Endothelial cell (in vitro differentiated cells): ENCODE results near the gene CPO. TPM values are rescaled to one million over a fixed set of nuclear protein-coding genes. Genes with fewer than 3 reads are reported as not detected.

ENCODE experiments used
- DNase-seq: peaks from one replicate; pipeline ENCODE4 v3.0.0; 2021; ENCODE audit warnings: low spot score
- H3K27ac Mint-ChIP-seq: one replicate; pipeline ENCODE4 v1.8.0; 2021; ENCODE audit warnings: mixed read lengths, inconsistent platforms; ENCODE audit not compliant: unreplicated experiment
- H3K27me3 Mint-ChIP-seq: one replicate; pipeline ENCODE4 v1.8.0; 2021; ENCODE audit warnings: mild to moderate bottlenecking, moderate library complexity, mixed read lengths, inconsistent platforms; ENCODE audit not compliant: unreplicated experiment
- H3K36me3 Mint-ChIP-seq: one replicate; pipeline ENCODE4 v1.8.0; 2021; ENCODE audit warnings: mild to moderate bottlenecking, low read depth, mixed read lengths, inconsistent platforms; ENCODE audit not compliant: unreplicated experiment
- H3K4me1 Mint-ChIP-seq: one replicate; pipeline ENCODE4 v1.8.0; 2021; ENCODE audit warnings: mild to moderate bottlenecking, mixed read lengths, inconsistent platforms; ENCODE audit not compliant: unreplicated experiment
- H3K4me3 Mint-ChIP-seq: one replicate; pipeline ENCODE4 v1.8.0; 2021; ENCODE audit warnings: mild to moderate bottlenecking, mixed read lengths, inconsistent platforms; ENCODE audit not compliant: unreplicated experiment
- H3K9me3 Mint-ChIP-seq: one replicate; pipeline ENCODE4 v1.8.0; 2021; ENCODE audit warnings: mixed read lengths, inconsistent platforms; ENCODE audit not compliant: unreplicated experiment
- total RNA-seq: library from RNA; stranded (reverse); fragmentation: NEBNext Ultra II Directional; extraction: Animal tissue kit (Norgen Biotek cat#: 25700); gene quantifications from one replicate; pipeline ENCODE4 v1.2.1, GENCODE V29; 2021; ENCODE audit not compliant: unreplicated experiment
- TF ChIP-seq, protein P1 (sequence below): fragments of 200-600 bp; sonication (generic); IDR thresholded peaks from one replicate; pipeline ENCODE4 v1.5.0; 2021; ENCODE audit warnings: antibody characterized with exemption; ENCODE audit not compliant: unreplicated experiment

The CPO gene
- total RNA-seq, 1 donor from 2014 or later = not detected

DNA sequence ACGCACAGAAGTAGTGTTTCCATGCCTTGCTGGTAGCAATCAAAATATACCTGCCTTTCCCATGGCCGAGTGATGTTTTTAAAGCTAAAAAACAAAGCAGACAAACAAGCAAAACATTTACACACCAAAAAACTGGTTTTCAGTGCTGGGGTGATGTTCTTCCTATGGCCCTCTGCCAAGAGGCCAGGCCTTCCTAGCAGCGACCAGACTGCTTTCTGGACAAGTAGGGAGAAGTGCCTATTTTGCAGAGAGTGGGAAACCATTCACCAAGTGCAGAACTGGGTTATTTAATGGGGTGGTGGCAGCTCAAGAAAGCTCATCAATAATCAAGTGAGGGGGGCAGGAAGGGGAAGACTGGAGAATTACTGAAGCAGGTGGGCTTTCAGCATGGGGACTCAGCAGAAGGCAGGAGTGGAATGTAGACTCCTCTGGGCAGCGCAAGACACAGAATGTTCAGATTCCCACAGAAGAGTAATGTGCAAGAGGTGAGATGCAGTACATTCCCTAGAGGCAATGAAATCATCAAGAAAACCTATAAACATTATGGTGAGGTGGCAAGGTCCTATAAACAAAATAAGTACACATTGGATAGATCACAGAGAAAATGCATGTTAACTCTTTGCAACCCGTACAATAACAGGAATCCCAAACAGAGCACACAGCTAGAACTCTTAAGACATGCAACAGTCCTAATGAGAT lies 44.0 kb downstream of the CPO start:
- Mint-ChIP-seq H3K9me3 (no peaks in the 10 kb centered on the region), H3K27ac (no peak overlapping the region), H3K36me3 (no peaks in the 10 kb centered on the region), H3K27me3 (peaks cover 2% of the 10 kb centered on the region), H3K4me3 (no peak overlapping the region), H3K4me1 (peaks cover 28% of the 10 kb centered on the region)
- TF ChIP-seq, protein P1, sequence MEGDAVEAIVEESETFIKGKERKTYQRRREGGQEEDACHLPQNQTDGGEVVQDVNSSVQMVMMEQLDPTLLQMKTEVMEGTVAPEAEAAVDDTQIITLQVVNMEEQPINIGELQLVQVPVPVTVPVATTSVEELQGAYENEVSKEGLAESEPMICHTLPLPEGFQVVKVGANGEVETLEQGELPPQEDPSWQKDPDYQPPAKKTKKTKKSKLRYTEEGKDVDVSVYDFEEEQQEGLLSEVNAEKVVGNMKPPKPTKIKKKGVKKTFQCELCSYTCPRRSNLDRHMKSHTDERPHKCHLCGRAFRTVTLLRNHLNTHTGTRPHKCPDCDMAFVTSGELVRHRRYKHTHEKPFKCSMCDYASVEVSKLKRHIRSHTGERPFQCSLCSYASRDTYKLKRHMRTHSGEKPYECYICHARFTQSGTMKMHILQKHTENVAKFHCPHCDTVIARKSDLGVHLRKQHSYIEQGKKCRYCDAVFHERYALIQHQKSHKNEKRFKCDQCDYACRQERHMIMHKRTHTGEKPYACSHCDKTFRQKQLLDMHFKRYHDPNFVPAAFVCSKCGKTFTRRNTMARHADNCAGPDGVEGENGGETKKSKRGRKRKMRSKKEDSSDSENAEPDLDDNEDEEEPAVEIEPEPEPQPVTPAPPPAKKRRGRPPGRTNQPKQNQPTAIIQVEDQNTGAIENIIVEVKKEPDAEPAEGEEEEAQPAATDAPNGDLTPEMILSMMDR = no peak
- no peak for DNase-seq

- H3K27me3 Mint-ChIP-seq = peaks cover 2% of the 10 kb centered on the region
- H3K27ac Mint-ChIP-seq = no peak overlapping the region
- H3K9me3 Mint-ChIP-seq = no peaks in the 10 kb centered on the region
- TF ChIP-seq, protein P1 = no peak
- peaks cover 32% of the 10 kb centered on the region for H3K4me1 Mint-ChIP-seq
- no peak for DNase-seq
- H3K36me3 Mint-ChIP-seq = no peaks in the 10 kb centered on the region
- H3K4me3 Mint-ChIP-seq = no peak overlapping the region
Observed at GRCh38 chr2:206984206-206984605, 44.9 kb downstream of the CPO start.

DNA sequence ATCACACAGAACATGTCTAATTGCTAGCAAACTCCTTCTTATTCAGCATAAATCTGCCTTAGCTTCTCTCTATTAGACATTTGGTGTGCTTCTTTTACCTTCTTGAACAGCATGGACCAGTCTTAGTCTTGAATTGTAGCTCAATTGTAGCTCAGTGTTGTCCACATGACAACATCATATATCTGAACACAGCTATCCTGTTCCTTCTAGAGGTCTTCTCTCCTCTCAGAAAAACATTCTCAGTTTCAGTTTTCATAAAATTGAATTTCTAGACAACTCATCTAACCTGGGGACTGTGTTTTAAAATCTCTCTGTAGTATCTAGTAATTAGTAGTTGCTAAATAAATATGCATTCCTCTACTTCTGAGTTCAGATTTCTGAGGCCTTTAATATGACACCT lies 47.6 kb downstream of the CPO start:
- Mint-ChIP-seq H3K27ac (no peak overlapping the region), H3K9me3 (no peaks in the 10 kb centered on the region), H3K27me3 (peaks cover 2% of the 10 kb centered on the region), H3K4me1 (peaks cover 26% of the 10 kb centered on the region), H3K4me3 (no peak overlapping the region), H3K36me3 (no peaks in the 10 kb centered on the region)
- DNase-seq = no peak
- TF ChIP-seq, protein P1 = no peak

DNA sequence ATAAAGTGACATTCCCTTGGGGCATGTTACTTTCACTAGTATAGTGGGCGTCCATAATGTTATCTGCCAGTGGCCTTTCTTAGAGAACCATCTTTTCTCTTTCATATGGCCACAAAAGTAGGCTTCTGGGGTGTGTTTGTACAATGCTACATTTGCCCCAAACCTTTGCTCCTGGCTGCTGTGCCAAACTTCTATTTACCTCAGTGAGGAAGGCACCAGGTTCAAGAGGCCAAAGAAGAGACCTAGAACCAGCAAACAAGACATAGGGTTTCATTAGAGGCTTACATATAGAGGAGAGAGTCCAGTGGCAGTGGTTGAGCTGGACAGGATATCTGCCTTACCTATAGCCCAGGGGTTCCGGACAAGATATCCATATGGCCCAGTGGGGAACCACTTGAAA lies 48.5 kb downstream of the CPO start:
- no peak overlapping the region for H3K4me3 Mint-ChIP-seq
- no peak overlapping the region for H3K27ac Mint-ChIP-seq
- DNase-seq = no peak
- H3K9me3 Mint-ChIP-seq = no peaks in the 10 kb centered on the region
- peaks cover 17% of the 10 kb centered on the region for H3K4me1 Mint-ChIP-seq
- H3K27me3 Mint-ChIP-seq = peaks cover 2% of the 10 kb centered on the region
- TF ChIP-seq, protein P1 = no peak
- no peaks in the 10 kb centered on the region for H3K36me3 Mint-ChIP-seq

- H3K27me3 Mint-ChIP-seq = no peaks in the 10 kb centered on the region
- no peak overlapping the region for H3K4me3 Mint-ChIP-seq
- TF ChIP-seq, protein P1 = no peak
- no peak overlapping the region for H3K27ac Mint-ChIP-seq
- H3K36me3 Mint-ChIP-seq = no peaks in the 10 kb centered on the region
- H3K9me3 Mint-ChIP-seq = no peaks in the 10 kb centered on the region
- no peak for DNase-seq
- H3K4me1 Mint-ChIP-seq = peaks cover 9% of the 10 kb centered on the region
Observed at GRCh38 chr2:206988884-206989283, 49.6 kb downstream of the CPO start.
